B cell (primary cell): ENCODE results near the gene TBC1D1.

Experiments used
- EZH2 ChIP-seq: IDR thresholded peaks from 2 replicates; pipeline ENCODE4 v1.6.1; 2012; ENCODE audit warnings: borderline replicate concordance, low read depth, mild to moderate bottlenecking, moderate library complexity, low read length; ENCODE audit not compliant: insufficient read depth, poor library complexity, severe bottlenecking
- TF ChIP-seq, protein P1 (sequence below): fragments of 200-600 bp; IDR thresholded peaks from one replicate; pipeline ENCODE4 v1.8.0; 2022; ENCODE audit warnings: antibody characterized with exemption, mild to moderate bottlenecking

DNA sequence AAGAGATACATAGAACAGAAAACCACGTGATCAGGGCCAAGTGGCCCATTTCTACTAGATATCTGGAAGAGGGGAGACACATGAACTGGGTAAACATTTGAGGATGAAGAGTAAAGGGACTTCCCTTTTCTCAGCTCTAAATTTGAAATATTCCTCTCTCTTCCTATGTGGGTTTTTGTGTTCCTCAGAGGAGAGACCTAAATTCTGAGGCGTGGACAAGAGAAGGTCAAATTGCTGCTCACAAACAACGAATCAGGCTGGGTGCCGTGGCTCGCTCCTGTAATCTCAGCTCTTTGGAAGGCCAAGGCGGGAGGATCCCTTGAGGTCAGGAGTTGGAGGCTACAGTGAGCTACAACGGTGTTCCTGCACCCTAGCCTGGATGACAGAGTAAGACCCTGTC lies 285.3 kb downstream of the TBC1D1 start:
- TF ChIP-seq, protein P1, sequence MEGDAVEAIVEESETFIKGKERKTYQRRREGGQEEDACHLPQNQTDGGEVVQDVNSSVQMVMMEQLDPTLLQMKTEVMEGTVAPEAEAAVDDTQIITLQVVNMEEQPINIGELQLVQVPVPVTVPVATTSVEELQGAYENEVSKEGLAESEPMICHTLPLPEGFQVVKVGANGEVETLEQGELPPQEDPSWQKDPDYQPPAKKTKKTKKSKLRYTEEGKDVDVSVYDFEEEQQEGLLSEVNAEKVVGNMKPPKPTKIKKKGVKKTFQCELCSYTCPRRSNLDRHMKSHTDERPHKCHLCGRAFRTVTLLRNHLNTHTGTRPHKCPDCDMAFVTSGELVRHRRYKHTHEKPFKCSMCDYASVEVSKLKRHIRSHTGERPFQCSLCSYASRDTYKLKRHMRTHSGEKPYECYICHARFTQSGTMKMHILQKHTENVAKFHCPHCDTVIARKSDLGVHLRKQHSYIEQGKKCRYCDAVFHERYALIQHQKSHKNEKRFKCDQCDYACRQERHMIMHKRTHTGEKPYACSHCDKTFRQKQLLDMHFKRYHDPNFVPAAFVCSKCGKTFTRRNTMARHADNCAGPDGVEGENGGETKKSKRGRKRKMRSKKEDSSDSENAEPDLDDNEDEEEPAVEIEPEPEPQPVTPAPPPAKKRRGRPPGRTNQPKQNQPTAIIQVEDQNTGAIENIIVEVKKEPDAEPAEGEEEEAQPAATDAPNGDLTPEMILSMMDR: no peak
- TF ChIP-seq EZH2: no peak
